ENCODE data around the gene NBPF3. TPM values are rescaled to one million over a fixed set of nuclear protein-coding genes. Genes with fewer than 3 reads are reported as not detected.
"Not testable (repeated sequence)": the region's sequence is repeated elsewhere in the genome, so short reads cannot be mapped to it uniquely, and the experiment has no call there.

NBPF3 gene
- total and polyA plus RNA-seq, 2 donors (not counting 3 experiments of a cell fraction or from before 2014, with no cell fraction given) = 3.3 to 6.5 TPM

- intact Hi-C loops (cut with micrococcal nuclease) = loop anchor here (2.0 kb wide), 1 partner anchor 52 kb away; no protein-coding TSS in a partner anchor
- peaks cover 0 to under 1% of the 10 kb centered on the region in 2 experiments for H3K27me3 ChIP-seq (ENCODE audit: control insufficient read depth in 2 of 2, insufficient read depth in 2 of 2, low read length in 2 of 2)
- H3K27ac ChIP-seq (ENCODE audit: insufficient read depth, low read depth, low read length) = no peak overlapping the region
- no peak overlapping the region for H3K9ac ChIP-seq (replicated peaks; ENCODE audit: extremely low read depth, insufficient read depth, low read length)
- no peaks in the 10 kb centered on the region for H3K79me2 ChIP-seq (ENCODE audit: control insufficient read depth, insufficient read depth, low read length)
- no TSS peak for BruUV-seq (replicated peaks)
- no peak overlapping the region for H3K4me3 ChIP-seq (replicated peaks in 1 of 3; ENCODE audit: insufficient read depth in 1 of 3, low read depth in 1 of 3, low read length in 3 of 3)
- H3K9me3 ChIP-seq (replicated peaks; ENCODE audit: control insufficient read depth, insufficient read depth, low read length) = no peaks in the 10 kb centered on the region
- dilution Hi-C loops (cut with MboI; ENCODE audit: extremely low pct_ligation_motif_present, low sequenced_read_pairs) = no loop called here
- no peaks in the 10 kb centered on the region for H3K9me1 ChIP-seq (replicated peaks; ENCODE audit: control insufficient read depth, extremely low read depth, insufficient read depth, low read length)
- H4K20me1 ChIP-seq (replicated peaks; ENCODE audit: control insufficient read depth, extremely low read depth, insufficient read depth, low read length) = no peaks in the 10 kb centered on the region
- H3K4me2 ChIP-seq (ENCODE audit: insufficient read depth, low read length) = no peak overlapping the region
- DNase-seq (ENCODE audit: low read depth, low spot score) = no peak
- H2AFZ ChIP-seq (ENCODE audit: low read depth, low read length) = no peak overlapping the region
- no peaks in the 10 kb centered on the region for H3K36me3 ChIP-seq (ENCODE audit: control insufficient read depth in 2 of 2, extremely low read depth in 1 of 2, insufficient read depth in 2 of 2, low read length in 2 of 2)
- no peaks in the 10 kb centered on the region for H3K4me1 ChIP-seq (ENCODE audit: control insufficient read depth, extremely low read depth, insufficient read depth, low read length)
- ChIA-PET POLR2A (no interaction called here), CTCF (interaction anchor here (0.9 kb wide), 1 partner anchor 31 kb away, joined by 3 read pairs; no protein-coding TSS in a partner anchor)
- no peak for FAIRE-seq
- no peak for TF ChIP-seq GATA2 (IDR thresholded peaks at IDR 0.05; ENCODE audit: insufficient read depth, insufficient read length, low read depth, low read length)
- TF ChIP-seq MYC (IDR thresholded peaks at IDR 0.05; ENCODE audit: low read depth, low read length) = no peak
- no peak for TF ChIP-seq POLR2AphosphoS5 (IDR thresholded peaks at IDR 0.05; ENCODE audit: insufficient read depth, low read depth, low read length)
- TF ChIP-seq, protein P1, sequence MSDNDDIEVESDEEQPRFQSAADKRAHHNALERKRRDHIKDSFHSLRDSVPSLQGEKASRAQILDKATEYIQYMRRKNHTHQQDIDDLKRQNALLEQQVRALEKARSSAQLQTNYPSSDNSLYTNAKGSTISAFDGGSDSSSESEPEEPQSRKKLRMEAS (IDR thresholded peaks at IDR 0.05; ENCODE audit: insufficient read depth, insufficient read length) = no peak
- TF ChIP-seq EZH2 (IDR thresholded peaks at IDR 0.05; ENCODE audit: borderline replicate concordance, low read depth, low read length, severe bottlenecking) = no peak
- TF ChIP-seq FOS (IDR thresholded peaks at IDR 0.05; ENCODE audit: borderline replicate concordance, insufficient read depth, low read length) = no peak
Measured at GRCh38 chr1:21478356-21478755, 38.4 kb downstream of the NBPF3 start.

DNA sequence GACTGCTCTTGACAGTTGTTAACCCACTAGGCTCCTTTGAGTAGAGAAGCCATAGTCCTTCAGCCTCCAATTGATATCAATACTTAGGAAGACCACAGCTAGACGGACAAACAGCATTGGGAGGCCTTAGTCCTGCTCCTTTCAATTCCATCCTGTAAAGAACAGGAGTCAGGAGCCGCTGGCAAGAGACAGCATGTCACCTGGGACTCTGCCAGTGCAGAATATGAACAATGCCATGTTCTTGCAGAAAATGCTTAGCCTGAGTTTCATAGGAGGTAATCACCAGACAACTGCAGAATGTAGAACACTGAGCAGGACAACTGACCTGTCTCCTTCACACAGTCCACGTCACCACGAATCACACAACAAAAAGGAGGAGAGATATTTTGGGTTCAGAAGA, 43.9 kb downstream of the NBPF3 start:
- intact Hi-C loops (cut with micrococcal nuclease); H3K36me3 ChIP-seq (ENCODE audit: control insufficient read depth in 2 of 2, extremely low read depth in 1 of 2, insufficient read depth in 2 of 2, low read length in 2 of 2); FAIRE-seq; H3K9me1 ChIP-seq (replicated peaks; ENCODE audit: control insufficient read depth, extremely low read depth, insufficient read depth, low read length); H3K9ac ChIP-seq (replicated peaks; ENCODE audit: extremely low read depth, insufficient read depth, low read length); H3K4me1 ChIP-seq (ENCODE audit: control insufficient read depth, extremely low read depth, insufficient read depth, low read length); POLR2A ChIA-PET; CTCF ChIA-PET; H3K27ac ChIP-seq (ENCODE audit: insufficient read depth, low read depth, low read length); H3K4me2 ChIP-seq (ENCODE audit: insufficient read depth, low read length); H4K20me1 ChIP-seq (replicated peaks; ENCODE audit: control insufficient read depth, extremely low read depth, insufficient read depth, low read length); H3K9me3 ChIP-seq (replicated peaks; ENCODE audit: control insufficient read depth, insufficient read depth, low read length); DNase-seq (ENCODE audit: low read depth, low spot score); BruUV-seq (replicated peaks); H3K4me3 ChIP-seq (replicated peaks in 1 of 3; ENCODE audit: insufficient read depth in 1 of 3, low read depth in 1 of 3, low read length in 3 of 3); H3K27me3 ChIP-seq (ENCODE audit: control insufficient read depth in 2 of 2, insufficient read depth in 2 of 2, low read length in 2 of 2); H3K79me2 ChIP-seq (ENCODE audit: control insufficient read depth, insufficient read depth, low read length); dilution Hi-C loops (cut with MboI; ENCODE audit: extremely low pct_ligation_motif_present, low sequenced_read_pairs); H2AFZ ChIP-seq (ENCODE audit: low read depth, low read length): not testable (repeated sequence)
